Karpas-422 (cell line): Measurements from ENCODE around the gene TBX15. TPM values are rescaled to one million over a fixed set of nuclear protein-coding genes. Genes with fewer than 3 reads are reported as not detected.

Source experiments
- DNase-seq: peaks from one replicate; pipeline ENCODE4 v3.0.0-alpha.2; 2015
- H2AFZ ChIP-seq: fragments of 200-600 bp; sonication (generic); 2 replicates; pipeline ENCODE4 v1.6.1; 2014; ENCODE audit warnings: antibody characterized with exemption, low read length, mixed read lengths
- H3K27ac ChIP-seq: fragments of 200-600 bp; sonication (generic); 2 replicates; pipeline ENCODE4 v1.5.1; 2014; ENCODE audit warnings: mild to moderate bottlenecking, low read length, moderate library complexity
- H3K27me3 ChIP-seq: fragments of 200-600 bp; sonication (generic); 2 replicates; pipeline ENCODE4 v1.6.1; 2014; ENCODE audit warnings: low read length, mixed read lengths
- H3K36me3 ChIP-seq: fragments of 200-600 bp; sonication (generic); 2 replicates; pipeline ENCODE4 v1.6.1; 2014; ENCODE audit warnings: low read length, mixed read lengths; ENCODE audit not compliant: insufficient read depth
- H3K4me1 ChIP-seq: fragments of 200-600 bp; sonication (generic); 2 replicates; pipeline ENCODE4 v1.6.1; 2014; ENCODE audit warnings: mild to moderate bottlenecking, low read length, mixed read lengths
- H3K4me2 ChIP-seq: fragments of 200-600 bp; sonication (generic); 2 replicates; pipeline ENCODE4 v1.6.1; 2014; ENCODE audit warnings: low read length, low read depth, mild to moderate bottlenecking; ENCODE audit not compliant: poor library complexity, severe bottlenecking
- H3K4me3 ChIP-seq: fragments of 200-600 bp; sonication (generic); 2 replicates; pipeline ENCODE4 v1.5.1; 2014; ENCODE audit warnings: mild to moderate bottlenecking, antibody characterized with exemption, low read length, mixed read lengths
- H3K79me2 ChIP-seq: fragments of 200-600 bp; sonication (generic); 2 replicates; pipeline ENCODE4 v1.6.1; 2014; ENCODE audit warnings: mild to moderate bottlenecking, low read length, mixed read lengths
- H3K9ac ChIP-seq: fragments of 200-600 bp; sonication (generic); 2 replicates; pipeline ENCODE4 v1.6.0; 2014; ENCODE audit warnings: low read length
- H3K9me2 ChIP-seq: fragments of 200-600 bp; sonication (generic), shearing (Covaris generic); replicated peaks from 2 replicates; pipeline ENCODE4 v1.6.0; 2014; ENCODE audit warnings: mild to moderate bottlenecking, low read length, moderate library complexity; ENCODE audit not compliant: insufficient read depth
- H3K9me3 ChIP-seq: fragments of 300-700, 200-600 bp; sonication (generic); 2 replicates; pipeline ENCODE4 v1.6.1; 2014; ENCODE audit warnings: low read length, mixed read lengths
- H4K20me1 ChIP-seq: fragments of 200-600 bp; sonication (generic); 2 replicates; pipeline ENCODE4 v1.6.1; 2014; ENCODE audit warnings: mild to moderate bottlenecking, antibody characterized with exemption, low read length, low read depth; ENCODE audit not compliant: insufficient read depth
- total RNA-seq: library from RNA; depleted of rRNA; stranded (reverse); fragments of >200 nt; shearing (Covaris generic); gene quantifications from 2 replicates; pipeline ENCODE4 v1.2.3, GENCODE V29; 2014; ENCODE audit warnings: low replicate concordance

Gene TBX15
- total RNA-seq, 1 experiment from 2014 or later: not detected

GRCh38 chr1:118978914-118979701 lies 9.0 kb downstream of the TBX15 start:
- no peaks in the 10 kb centered on the region for H3K27me3 ChIP-seq
- no peak overlapping the region for H3K27ac ChIP-seq
- H3K9me3 ChIP-seq: no peaks in the 10 kb centered on the region
- H4K20me1 ChIP-seq: no peaks in the 10 kb centered on the region
- no peak for DNase-seq
- no peak overlapping the region for H3K9ac ChIP-seq
- peaks cover 4% of the 10 kb centered on the region; the same call in 1 of the 2 replicates for H3K4me1 ChIP-seq
- no peak overlapping the region for H3K4me3 ChIP-seq
- H3K79me2 ChIP-seq: no peaks in the 10 kb centered on the region
- H3K36me3 ChIP-seq: no peaks in the 10 kb centered on the region
- H3K9me2 ChIP-seq: no peaks in the 10 kb centered on the region
- H3K4me2 ChIP-seq: no peak overlapping the region
- H2AFZ ChIP-seq: no peak overlapping the region

- Histone ChIP-seq H3K4me3 (no peak overlapping the region), H2AFZ (no peak overlapping the region), H3K9me3 (no peaks in the 10 kb centered on the region), H3K4me1 (peaks cover 4% of the 10 kb centered on the region; the same call in 1 of the 2 replicates), H3K27me3 (no peaks in the 10 kb centered on the region), H3K79me2 (no peaks in the 10 kb centered on the region), H3K27ac (no peak overlapping the region), H3K9me2 (no peaks in the 10 kb centered on the region), H3K9ac (no peak overlapping the region), H3K36me3 (no peaks in the 10 kb centered on the region), H4K20me1 (no peaks in the 10 kb centered on the region), H3K4me2 (no peak overlapping the region)
- no peak for DNase-seq
Measured at GRCh38 chr1:118977600-118977999, 10.5 kb downstream of the TBX15 start.

GRCh38 chr1:118974661-118975060 lies 13.5 kb downstream of the TBX15 start:
- Histone ChIP-seq H3K9me3 (no peaks in the 10 kb centered on the region), H3K4me2 (no peak overlapping the region), H3K9me2 (no peaks in the 10 kb centered on the region), H3K79me2 (no peaks in the 10 kb centered on the region), H4K20me1 (no peaks in the 10 kb centered on the region), H3K9ac (no peak overlapping the region), H3K36me3 (no peaks in the 10 kb centered on the region), H3K4me3 (no peak overlapping the region), H3K4me1 (peaks cover 10% of the 10 kb centered on the region), H2AFZ (no peak overlapping the region), H3K27me3 (no peaks in the 10 kb centered on the region), H3K27ac (no peak overlapping the region)
- DNase-seq: no peak

GRCh38 chr1:118973531-118974137 lies 14.5 kb downstream of the TBX15 start:
- Histone ChIP-seq H3K27ac (no peak overlapping the region), H3K9me3 (no peaks in the 10 kb centered on the region), H3K27me3 (no peaks in the 10 kb centered on the region), H2AFZ (no peak overlapping the region), H3K79me2 (no peaks in the 10 kb centered on the region), H3K9ac (no peak overlapping the region), H3K4me1 (peaks cover 10% of the 10 kb centered on the region), H3K4me2 (no peak overlapping the region), H4K20me1 (no peaks in the 10 kb centered on the region), H3K4me3 (no peak overlapping the region), H3K36me3 (no peaks in the 10 kb centered on the region), H3K9me2 (no peaks in the 10 kb centered on the region)
- no peak for DNase-seq

- H3K4me1 ChIP-seq: peaks cover 10% of the 10 kb centered on the region
- H3K9me3 ChIP-seq: no peaks in the 10 kb centered on the region
- no peak overlapping the region for H3K9ac ChIP-seq
- H3K79me2 ChIP-seq: no peaks in the 10 kb centered on the region
- H3K36me3 ChIP-seq: no peaks in the 10 kb centered on the region
- no peaks in the 10 kb centered on the region for H4K20me1 ChIP-seq
- H3K9me2 ChIP-seq: no peaks in the 10 kb centered on the region
- no peak overlapping the region for H2AFZ ChIP-seq
- no peaks in the 10 kb centered on the region for H3K27me3 ChIP-seq
- no peak overlapping the region for H3K4me2 ChIP-seq
- DNase-seq: no peak
- no peak overlapping the region for H3K27ac ChIP-seq
- H3K4me3 ChIP-seq: no peak overlapping the region
Measured at GRCh38 chr1:118973032-118973431, 15.1 kb downstream of the TBX15 start.

- Histone ChIP-seq H4K20me1 (no peaks in the 10 kb centered on the region), H3K9me2 (no peaks in the 10 kb centered on the region), H3K4me2 (no peak overlapping the region), H3K4me1 (peaks cover 20% of the 10 kb centered on the region), H3K79me2 (no peaks in the 10 kb centered on the region), H3K36me3 (no peaks in the 10 kb centered on the region), H3K27me3 (no peaks in the 10 kb centered on the region), H2AFZ (no peak overlapping the region), H3K4me3 (no peak overlapping the region), H3K9ac (no peak overlapping the region), H3K27ac (no peak overlapping the region), H3K9me3 (no peaks in the 10 kb centered on the region)
- DNase-seq: no peak
Measured at GRCh38 chr1:118970451-118970850, 17.7 kb downstream of the TBX15 start.

GRCh38 chr1:118963456-118964430 lies 24.4 kb downstream of the TBX15 start:
- H3K27ac ChIP-seq: no peak overlapping the region
- H2AFZ ChIP-seq: no peak overlapping the region
- no peak for DNase-seq

GRCh38 chr1:118963138-118963455 lies 25.0 kb downstream of the TBX15 start:
- H3K9me3 ChIP-seq: no peaks in the 10 kb centered on the region
- no peak overlapping the region for H3K4me2 ChIP-seq
- H3K9ac ChIP-seq: no peak overlapping the region
- H3K27me3 ChIP-seq: no peaks in the 10 kb centered on the region
- H3K36me3 ChIP-seq: no peaks in the 10 kb centered on the region
- no peak overlapping the region for H2AFZ ChIP-seq
- no peaks in the 10 kb centered on the region for H4K20me1 ChIP-seq
- peaks cover 45% of the 10 kb centered on the region for H3K4me1 ChIP-seq
- DNase-seq: no peak
- no peak overlapping the region for H3K4me3 ChIP-seq
- H3K27ac ChIP-seq: no peak overlapping the region
- H3K9me2 ChIP-seq: no peaks in the 10 kb centered on the region
- H3K79me2 ChIP-seq: no peaks in the 10 kb centered on the region

More at GRCh38 chr1:118963456-118964430, 24.4 kb downstream of the TBX15 start:
- H3K9ac ChIP-seq: no peak overlapping the region
- no peaks in the 10 kb centered on the region for H3K9me3 ChIP-seq
- H3K9me2 ChIP-seq: no peaks in the 10 kb centered on the region
- H3K4me3 ChIP-seq: no peak overlapping the region
- H3K4me1 ChIP-seq: peaks cover 40% of the 10 kb centered on the region
- H3K4me2 ChIP-seq: no peak overlapping the region
- H3K27me3 ChIP-seq: no peaks in the 10 kb centered on the region
- no peaks in the 10 kb centered on the region for H4K20me1 ChIP-seq
- H3K36me3 ChIP-seq: no peaks in the 10 kb centered on the region
- H3K79me2 ChIP-seq: no peaks in the 10 kb centered on the region
